NCI-H748 treated with DMSO at 0.1 percent for 48 hours (cell line): ENCODE results near the gene ESRRB.

Source experiments
- DNase-seq: peaks from one replicate; lab custom pipeline; 2025; lab: John Stamatoyannopoulos, UW

Gene ESRRB

DNA sequence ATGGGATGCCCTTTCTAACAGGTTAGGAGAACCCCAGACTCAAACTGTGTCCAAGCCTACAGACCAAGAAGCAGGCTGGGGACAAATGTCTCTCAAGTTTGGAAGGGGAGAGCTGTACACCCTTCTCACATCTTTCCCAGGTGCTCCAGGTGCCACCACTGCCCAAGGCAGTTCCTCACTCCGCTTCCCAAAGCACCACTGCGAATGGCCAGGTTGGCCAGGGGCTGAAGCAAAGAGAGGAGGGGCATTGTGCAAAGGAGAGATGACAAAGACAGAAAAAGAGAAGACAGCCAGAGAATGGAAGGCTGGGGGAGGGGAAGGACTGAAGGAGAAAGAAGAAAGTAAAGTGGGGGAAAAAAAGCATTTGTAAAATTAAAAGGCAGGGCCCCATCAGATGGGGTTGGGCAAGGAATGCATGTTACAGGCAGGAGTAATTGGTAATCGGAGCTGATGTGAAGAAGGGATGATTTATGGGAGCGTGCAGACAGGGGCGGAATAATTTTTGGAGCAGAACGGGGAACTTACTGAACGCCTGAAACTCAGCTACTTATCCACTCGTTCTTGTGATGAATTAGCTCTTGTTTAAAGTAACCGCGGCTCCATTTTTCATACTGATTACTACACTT is 165.8 kb downstream of the ESRRB start:
- no peak for DNase-seq

DNA sequence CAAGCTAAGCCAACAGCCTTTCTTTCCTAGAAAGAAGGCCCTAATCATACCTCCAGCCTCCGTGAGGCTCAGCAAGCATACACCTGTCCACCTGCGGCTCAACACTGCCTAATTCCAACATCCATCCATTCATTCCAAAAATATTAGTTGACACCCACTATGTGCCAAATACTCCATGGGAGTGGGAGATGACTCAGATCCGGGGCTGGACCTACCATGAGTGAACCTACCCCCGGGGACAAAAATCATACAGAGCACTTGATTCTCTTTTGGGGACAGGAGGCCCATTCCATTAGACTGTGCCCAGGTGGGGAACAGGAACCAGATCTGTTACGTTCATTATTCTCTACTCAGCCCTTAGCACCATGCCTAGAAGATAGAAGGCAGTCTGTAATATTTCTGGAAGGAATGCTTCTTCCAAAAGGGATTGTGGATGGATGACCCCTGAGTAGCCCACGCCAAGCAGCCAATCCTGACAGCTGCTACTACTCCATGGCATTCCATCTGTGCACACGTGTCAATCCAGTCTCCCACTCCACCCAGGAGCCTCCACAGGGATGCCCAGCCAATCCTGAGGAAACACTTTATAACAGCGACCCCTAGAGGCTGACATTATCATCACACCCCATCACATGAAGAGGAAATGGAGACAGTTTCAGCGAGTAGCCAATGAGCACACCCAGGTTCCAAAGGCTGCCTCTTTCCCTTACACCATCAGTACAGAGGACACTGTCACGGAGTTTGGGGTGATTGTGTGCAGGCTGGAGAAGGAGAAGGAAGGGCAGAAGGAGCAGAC is 170.7 kb downstream of the ESRRB start:
- peak; percentile 37 for DNase-seq

DNA sequence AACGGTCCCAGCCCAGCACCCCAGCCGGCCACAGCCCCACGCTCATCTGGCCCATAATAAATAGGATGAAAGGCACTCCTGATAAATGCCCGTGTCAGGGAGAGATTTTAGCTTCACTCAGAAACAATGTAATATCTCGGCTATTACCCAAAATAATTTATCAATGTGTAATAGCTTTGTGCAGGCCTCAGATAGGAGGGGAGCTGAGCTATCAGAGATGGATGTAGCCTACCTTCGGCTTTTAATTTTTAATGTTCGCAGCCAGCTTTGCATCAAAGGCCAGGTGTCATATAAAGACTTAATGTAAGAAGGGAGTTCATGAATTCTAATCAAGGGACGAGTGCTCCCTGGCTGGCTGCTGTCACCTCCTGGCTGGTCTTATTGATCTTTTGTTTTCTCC is 171.9 kb downstream of the ESRRB start:
- DNase-seq: no peak

DNA sequence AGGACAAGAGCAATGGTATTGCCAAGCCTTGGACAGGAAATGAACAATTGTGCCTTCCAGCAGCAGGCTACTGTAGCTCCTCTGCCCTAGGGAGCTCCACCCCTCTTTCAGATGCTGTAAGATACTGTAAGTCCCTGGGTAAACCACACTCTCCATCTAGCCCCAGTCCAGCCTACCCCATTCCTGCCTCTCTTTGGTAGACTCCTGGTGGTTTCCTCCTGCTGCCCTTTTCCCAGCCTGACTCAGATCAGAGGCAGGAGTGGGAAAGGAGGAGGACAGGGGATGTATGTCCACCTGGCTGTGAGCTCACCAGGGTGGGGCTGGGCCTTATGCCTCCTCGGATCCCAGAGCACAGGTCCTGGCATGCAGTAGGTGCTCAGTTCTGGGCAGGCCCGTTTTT is 174.6 kb downstream of the ESRRB start:
- DNase-seq: no peak

GRCh38 chr14:76551116-76551515 is 175.2 kb downstream of the ESRRB start:
- no peak for DNase-seq
